VCaP (cell line): ENCODE results near the gene PCNA.

Experiments used
- H3K27ac ChIP-seq: fragments of 450-650 bp; 2 replicates; pipeline ENCODE4 v1.5.1; 2017
- TF ChIP-seq, protein P1 (sequence below): fragments of 450-650 bp; conservative IDR thresholded peaks from 2 replicates; pipeline ENCODE4 v1.5.1; 2017; ENCODE audit warnings: mild to moderate bottlenecking, moderate library complexity

The PCNA gene

DNA sequence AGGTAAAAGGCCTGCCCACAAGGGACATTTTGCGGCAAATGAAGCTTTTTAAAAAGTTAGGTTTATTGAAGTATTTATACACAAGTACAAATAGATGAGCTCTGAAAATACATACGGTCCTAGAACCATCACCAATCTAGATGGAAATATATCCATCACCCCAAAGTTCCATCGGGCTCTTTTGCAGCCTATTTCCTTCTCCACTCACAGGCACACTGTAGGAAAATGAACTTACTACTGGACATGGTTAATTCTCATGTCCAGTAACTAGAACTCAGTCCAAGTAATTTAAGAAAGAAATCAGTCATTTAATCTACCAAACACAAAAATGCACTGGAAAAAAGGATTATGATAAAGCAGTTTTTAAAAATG is 6.2 kb downstream of the PCNA start:
- H3K27ac ChIP-seq = peak overlapping the region; percentile 92
- TF ChIP-seq, protein P1, sequence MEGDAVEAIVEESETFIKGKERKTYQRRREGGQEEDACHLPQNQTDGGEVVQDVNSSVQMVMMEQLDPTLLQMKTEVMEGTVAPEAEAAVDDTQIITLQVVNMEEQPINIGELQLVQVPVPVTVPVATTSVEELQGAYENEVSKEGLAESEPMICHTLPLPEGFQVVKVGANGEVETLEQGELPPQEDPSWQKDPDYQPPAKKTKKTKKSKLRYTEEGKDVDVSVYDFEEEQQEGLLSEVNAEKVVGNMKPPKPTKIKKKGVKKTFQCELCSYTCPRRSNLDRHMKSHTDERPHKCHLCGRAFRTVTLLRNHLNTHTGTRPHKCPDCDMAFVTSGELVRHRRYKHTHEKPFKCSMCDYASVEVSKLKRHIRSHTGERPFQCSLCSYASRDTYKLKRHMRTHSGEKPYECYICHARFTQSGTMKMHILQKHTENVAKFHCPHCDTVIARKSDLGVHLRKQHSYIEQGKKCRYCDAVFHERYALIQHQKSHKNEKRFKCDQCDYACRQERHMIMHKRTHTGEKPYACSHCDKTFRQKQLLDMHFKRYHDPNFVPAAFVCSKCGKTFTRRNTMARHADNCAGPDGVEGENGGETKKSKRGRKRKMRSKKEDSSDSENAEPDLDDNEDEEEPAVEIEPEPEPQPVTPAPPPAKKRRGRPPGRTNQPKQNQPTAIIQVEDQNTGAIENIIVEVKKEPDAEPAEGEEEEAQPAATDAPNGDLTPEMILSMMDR = no peak

DNA sequence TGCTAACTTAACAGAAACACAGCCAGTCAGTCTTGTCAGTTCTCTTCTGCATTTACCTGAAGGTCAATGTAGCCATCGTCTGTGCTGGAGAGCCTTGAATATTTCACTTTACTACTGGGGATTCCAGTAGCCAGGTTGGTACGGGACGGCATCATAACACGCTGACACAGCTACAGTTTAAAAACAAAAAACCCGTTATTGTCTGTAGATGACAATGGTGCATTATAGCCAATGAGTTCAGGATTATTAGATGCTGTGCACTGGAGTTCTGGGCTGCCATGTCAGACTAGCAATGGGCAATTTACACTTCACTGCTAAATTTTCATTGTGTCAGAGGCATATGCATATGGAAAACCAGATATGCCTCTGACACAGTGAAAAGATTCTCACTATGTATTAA is 10.5 kb downstream of the PCNA start:
- TF ChIP-seq, protein P1 = no peak
- H3K27ac ChIP-seq = no peak overlapping the region

DNA sequence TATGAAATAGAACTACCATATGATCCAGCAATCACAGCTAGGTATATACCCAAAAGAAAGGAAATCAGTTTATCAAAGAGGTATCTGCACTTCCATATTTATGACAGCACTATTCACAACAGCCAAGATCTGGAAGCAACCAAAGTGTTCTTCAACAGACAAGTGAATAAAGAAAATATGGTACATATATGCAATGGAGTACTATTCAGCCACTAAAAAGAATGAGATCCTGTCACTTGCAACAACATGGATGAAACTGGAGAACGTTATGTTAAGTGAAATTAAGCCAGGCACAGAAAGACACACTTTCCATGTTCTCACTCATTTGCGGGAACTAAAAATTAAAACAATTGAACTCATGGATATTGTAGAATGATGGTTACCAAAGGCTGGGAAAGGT is 15.3 kb downstream of the PCNA start:
- no peak overlapping the region for H3K27ac ChIP-seq
- TF ChIP-seq, protein P1 = no peak

DNA sequence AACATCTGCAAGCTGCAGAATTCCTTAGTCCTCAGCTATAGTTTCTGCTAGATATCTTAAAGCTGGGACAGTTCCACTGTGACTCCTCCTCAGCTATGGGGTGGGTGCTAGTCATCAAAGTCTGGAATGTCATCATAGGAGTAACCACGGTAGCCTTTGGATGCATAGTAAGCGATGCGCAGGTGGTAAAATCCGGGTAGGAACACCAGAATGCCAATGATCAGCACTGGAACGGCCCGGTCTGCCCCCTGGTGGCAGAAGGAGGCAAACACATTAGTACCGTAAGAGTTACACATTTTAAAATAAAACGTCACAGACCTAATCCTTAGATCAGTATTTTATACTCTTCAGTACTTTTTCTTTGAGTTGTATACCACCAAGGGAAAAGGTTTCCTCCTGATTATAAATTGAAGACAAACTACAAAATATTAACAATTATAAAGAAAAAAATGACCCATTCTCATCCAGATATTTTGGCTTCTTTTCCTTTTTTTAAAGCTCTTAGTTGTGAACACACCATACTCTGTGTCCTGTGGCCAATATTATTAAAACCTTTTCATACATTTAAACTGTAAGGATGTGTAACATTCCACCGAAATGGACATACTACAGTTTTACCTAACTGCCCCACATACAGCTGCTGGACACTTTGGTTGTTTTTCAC is 18.9 kb downstream of the PCNA start:
- H3K27ac ChIP-seq = peak overlapping the region; percentile 80
- TF ChIP-seq, protein P1 = peak; percentile 95

DNA sequence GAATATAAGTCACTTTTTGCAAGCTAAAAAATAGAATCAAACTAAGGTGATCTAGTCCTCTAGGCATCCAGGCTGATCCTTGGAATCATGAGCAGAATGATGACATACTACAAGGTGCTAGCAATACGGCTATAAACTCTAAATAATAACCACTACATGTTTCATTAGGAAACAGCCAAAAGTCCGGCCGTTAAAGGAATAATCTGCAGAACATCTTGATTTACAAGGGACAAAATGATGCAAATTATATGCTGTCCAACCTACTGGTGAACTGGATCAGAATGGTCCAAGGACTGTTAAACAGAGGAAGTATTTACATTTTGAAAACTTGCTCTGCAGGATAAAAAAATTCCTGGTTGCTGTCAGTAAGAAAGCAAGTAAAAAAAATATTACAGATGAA is 19.8 kb downstream of the PCNA start:
- H3K27ac ChIP-seq = peak overlapping the region; percentile 80

DNA sequence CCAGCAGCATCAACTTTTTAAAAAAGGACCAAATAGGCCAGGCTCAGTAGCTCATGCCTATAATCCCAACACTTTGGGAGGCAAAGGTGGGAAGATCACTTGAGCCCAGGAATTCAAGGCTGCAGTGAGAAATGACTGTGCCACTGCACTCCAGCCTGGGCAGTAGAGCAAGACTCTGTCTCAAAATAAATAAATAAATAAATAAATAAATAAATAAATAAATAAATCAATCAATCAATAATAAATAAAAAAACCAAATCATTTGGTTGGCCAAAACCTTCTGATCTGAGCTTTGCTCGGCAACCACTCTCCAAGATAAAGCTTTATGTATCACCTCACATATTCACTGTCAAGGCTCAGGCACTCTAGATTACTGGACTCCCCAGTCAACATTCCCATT is 20.7 kb downstream of the PCNA start:
- H3K27ac ChIP-seq = peak overlapping the region; percentile 80

DNA sequence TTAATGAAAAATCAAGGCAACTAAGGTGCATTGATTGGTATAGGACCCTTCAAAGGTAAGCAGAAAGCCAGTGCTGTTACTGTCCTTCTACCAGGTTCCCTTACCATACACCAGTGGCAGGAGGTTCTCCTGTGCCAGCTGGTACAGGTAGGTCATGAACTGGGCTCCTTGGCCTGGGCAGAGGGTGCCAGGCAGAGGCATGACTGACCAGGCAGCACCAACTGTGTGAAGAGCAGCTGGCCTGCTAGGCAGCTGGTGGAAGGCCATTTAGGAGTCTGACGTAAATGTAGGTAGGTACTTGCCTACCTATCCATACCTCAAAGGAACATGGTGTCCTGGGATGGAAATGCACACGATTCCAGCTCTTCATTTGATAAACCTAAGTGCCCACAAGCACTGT is 23.3 kb downstream of the PCNA start:
- TF ChIP-seq, protein P1 = no peak

DNA sequence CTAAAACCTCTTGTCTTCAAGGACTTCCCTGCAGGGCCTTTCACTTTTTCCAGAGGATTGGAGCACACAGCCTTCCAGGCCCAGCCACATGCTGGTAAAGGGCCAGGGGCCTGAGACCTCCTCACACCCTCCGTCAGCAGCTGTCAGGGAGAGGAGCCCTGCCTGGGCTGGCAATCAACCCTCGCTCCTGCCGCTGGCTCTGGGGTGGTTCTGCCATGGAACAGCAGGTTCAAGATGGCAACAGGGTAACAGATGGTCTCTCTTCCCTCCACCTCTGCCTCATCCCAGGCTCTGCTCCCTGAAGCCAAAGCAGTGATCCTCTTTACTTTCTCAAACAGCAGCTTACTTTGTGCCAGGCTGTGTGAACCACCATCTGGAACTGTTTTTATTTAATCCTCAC is 23.8 kb downstream of the PCNA start:
- TF ChIP-seq, protein P1 = no peak
- no peak overlapping the region for H3K27ac ChIP-seq

More for the DNA sequence above, 23.3 kb downstream of the PCNA start:
- H3K27ac ChIP-seq = no peak overlapping the region

DNA sequence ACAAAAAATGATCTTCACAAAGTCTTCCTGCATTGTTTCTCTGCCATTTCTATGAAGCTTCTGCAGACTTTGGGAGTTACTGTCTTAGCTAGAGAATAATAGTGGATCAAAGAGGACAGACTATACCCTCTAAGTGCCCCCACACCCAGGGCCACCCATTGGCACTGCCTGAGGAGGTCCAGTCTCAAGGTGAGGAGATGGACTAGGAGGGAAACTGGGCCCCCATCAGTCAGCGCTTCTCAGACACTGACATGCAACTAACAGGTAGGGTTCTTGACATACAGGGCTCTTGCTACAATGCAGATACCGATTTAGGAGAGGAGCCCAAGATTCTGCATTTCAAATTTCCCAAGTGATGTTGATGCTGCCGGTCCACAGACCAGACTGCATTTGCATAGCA is 24.3 kb downstream of the PCNA start:
- H3K27ac ChIP-seq = no peak overlapping the region
- TF ChIP-seq, protein P1 = no peak
